CD4-positive, alpha-beta T cell (primary cell): ENCODE data around the gene UBE2E1. TPM values are rescaled to one million over a fixed set of nuclear protein-coding genes. Genes with fewer than 3 reads are reported as not detected.

ENCODE experiments used
- ATAC-seq: fragments of 200-7000 bp; cut with Tn5 transposase; one replicate; pipeline ENCODE4 v1.10.0; 2022; ENCODE audit warnings: mild to moderate bottlenecking; ENCODE audit not compliant: poor library complexity
- CTCF ChIA-PET: fragments of 350-600 bp; sonication (Branson Sonifier 250); formaldehyde crosslinking; loops from one replicate; lab custom pipeline; 2021; ENCODE audit warnings: antibody characterized with exemption, inconsistent platforms; lab: Charles Lee
- POLR2A ChIA-PET: fragments of 350-600 bp; sonication (Branson Sonifier 250); formaldehyde crosslinking; loops from one replicate; lab custom pipeline; 2021; ENCODE audit warnings: antibody characterized with exemption, inconsistent platforms; lab: Charles Lee
- DNase-seq, 14 experiments: peaks; one replicate each; pipeline ENCODE4 v3.0.0-alpha.2; 2013 to 2020; ENCODE audit warnings: mixed read lengths in 2 of 14
- H3K27ac ChIP-seq, 2 donors: one replicate each; pipeline versions ENCODE4 v1.5.1 to v1.7.0; 2013; ENCODE audit warnings: low read length in 2 of 2, low read depth in 1 of 2, mild to moderate bottlenecking in 1 of 2
- H3K27me3 ChIP-seq, 2 experiments: 1 replicate in 1 of 2; 2 replicates in 1 of 2; pipeline versions ENCODE4 v1.6.1 to v1.7.0; 2013; ENCODE audit warnings: low read length in 2 of 2, control low read depth in 1 of 2, mild to moderate bottlenecking in 1 of 2, moderate library complexity in 1 of 2; ENCODE audit not compliant: insufficient read depth in 2 of 2, control insufficient read depth in 1 of 2
- H3K36me3 ChIP-seq: one replicate; pipeline ENCODE4 v1.6.1; 2013; ENCODE audit warnings: low read length, control low read depth; ENCODE audit not compliant: insufficient read depth
- H3K4me1 ChIP-seq: one replicate; pipeline ENCODE4 v1.6.1; 2013; ENCODE audit warnings: low read length, control low read depth; ENCODE audit not compliant: insufficient read depth
- H3K4me3 ChIP-seq: one replicate; pipeline ENCODE4 v1.5.1; 2013; ENCODE audit warnings: mild to moderate bottlenecking, low read length, moderate library complexity
- H3K9me3 ChIP-seq, 2 experiments: 1 replicate in 1 of 2; 2 replicates in 1 of 2; pipeline versions ENCODE4 v1.6.1 to v1.7.0; 2013; ENCODE audit warnings: low read length in 2 of 2, mild to moderate bottlenecking in 2 of 2, control low read depth in 1 of 2, moderate library complexity in 1 of 2; ENCODE audit not compliant: control insufficient read depth in 1 of 2, insufficient read depth in 1 of 2
- H3K27ac Mint-ChIP-seq: one replicate; pipeline ENCODE4 v1.8.0; 2020; ENCODE audit warnings: mixed read lengths
- H3K27me3 Mint-ChIP-seq: one replicate; pipeline ENCODE4 v1.8.0; 2021; ENCODE audit warnings: mixed read lengths
- H3K36me3 Mint-ChIP-seq: one replicate; pipeline ENCODE4 v1.8.0; 2021; ENCODE audit warnings: low read depth, mixed read lengths
- H3K4me1 Mint-ChIP-seq: one replicate; pipeline ENCODE4 v1.8.0; 2021; ENCODE audit warnings: low read depth, mixed read lengths
- H3K4me3 Mint-ChIP-seq: one replicate; pipeline ENCODE4 v1.8.0; 2020; ENCODE audit warnings: mild to moderate bottlenecking, mixed read lengths
- H3K9me3 Mint-ChIP-seq: one replicate; pipeline ENCODE4 v1.8.0; 2020; ENCODE audit warnings: mixed read lengths
- CTCF ChIP-seq: fragments of 200-600 bp; IDR thresholded peaks from one replicate; pipeline ENCODE4 v1.8.0; 2022; ENCODE audit warnings: antibody characterized with exemption, mild to moderate bottlenecking
- intact Hi-C, 2 experiments: fragments of 100-400 bp; cut with DNase I in 1 of 2; cut with micrococcal nuclease in 1 of 2; formaldehyde crosslinking; loops; one replicate each; pipeline versions ENCODE4 v1.15.1 to v1.9.0; 2023 to 2025; cut with DNase I, micrococcal nuclease
- total RNA-seq, 174 experiments: library from RNA in 2 of 174; stranded (reverse) in 2 of 174; gene quantifications; one replicate each; pipeline ENCODE4 v1.2.3 and lab custom pipeline; 2021 to 2026

Gene UBE2E1
- total RNA-seq, 2 experiments from 2014 or later: 49.8 to 52.2 TPM

GRCh38 chr3:23810343-23811184 lies 4.8 kb downstream of the UBE2E1 start:
- no peak for TF ChIP-seq CTCF
- Histone ChIP-seq H3K4me1 (peaks cover 37% of the 10 kb centered on the region), H3K4me3 (peak overlapping the region; percentile 81), H3K9me3 (no peaks in the 10 kb centered on the region), H3K27me3 (no peaks in the 10 kb centered on the region), H3K27ac (peak overlapping the region; percentile 56 to 62), H3K36me3 (no peaks in the 10 kb centered on the region)
- intact Hi-C loops: no loop called here
- peaks cover 47% of the 10 kb centered on the region for H3K36me3 Mint-ChIP-seq
- peak; percentile 19 for ATAC-seq
- H3K27me3 Mint-ChIP-seq: no peaks in the 10 kb centered on the region
- H3K9me3 Mint-ChIP-seq: no peaks in the 10 kb centered on the region
- H3K4me3 Mint-ChIP-seq: peak overlapping the region; percentile 98
- H3K27ac Mint-ChIP-seq: peak overlapping the region; percentile 88
- H3K4me1 Mint-ChIP-seq: peaks cover 72% of the 10 kb centered on the region
- ChIA-PET CTCF (no interaction called here), POLR2A (interaction anchor here (1.1 to 7.4 kb wide), 5 partner anchors 10 to 136 kb away, joined by 3 to 63 read pairs (median 4); partner anchors contain the start of genes NKIRAS1, NR1D2 and RPL15)
- DNase-seq: peak in 13 of 14 experiments; percentile 2 to 60 (median 20)

- peak overlapping the region; percentile 98 for H3K4me3 Mint-ChIP-seq
- Histone ChIP-seq H3K36me3 (no peaks in the 10 kb centered on the region), H3K4me1 (peaks cover 37% of the 10 kb centered on the region), H3K9me3 (no peaks in the 10 kb centered on the region), H3K27ac (no peak overlapping the region), H3K4me3 (peak overlapping the region; percentile 81), H3K27me3 (no peaks in the 10 kb centered on the region)
- no peak for TF ChIP-seq CTCF
- CTCF ChIA-PET: no interaction called here
- H3K4me1 Mint-ChIP-seq: peaks cover 73% of the 10 kb centered on the region
- H3K36me3 Mint-ChIP-seq: peaks cover 44% of the 10 kb centered on the region
- intact Hi-C loops: no loop called here
- POLR2A ChIA-PET: interaction anchor here (1.2 to 7.4 kb wide), 3 partner anchors 9 to 135 kb away, joined by 3 to 63 read pairs (median 3); partner anchors contain the start of genes NKIRAS1 and RPL15
- ATAC-seq (no peak), DNase-seq (no peak)
- H3K27me3 Mint-ChIP-seq: no peaks in the 10 kb centered on the region
- H3K27ac Mint-ChIP-seq: peak overlapping the region; percentile 88
- no peaks in the 10 kb centered on the region for H3K9me3 Mint-ChIP-seq
These were observed 5.4 kb downstream of the UBE2E1 start for GRCh38 chr3:23811185-23811527.

- CTCF ChIA-PET: no interaction called here
- Mint-ChIP-seq H3K27ac (peak overlapping the region; percentile 88), H3K36me3 (peaks cover 42% of the 10 kb centered on the region), H3K27me3 (no peaks in the 10 kb centered on the region), H3K4me3 (peak overlapping the region; percentile 98), H3K4me1 (peaks cover 79% of the 10 kb centered on the region), H3K9me3 (no peaks in the 10 kb centered on the region)
- Histone ChIP-seq H3K4me3 (no peak overlapping the region), H3K36me3 (no peaks in the 10 kb centered on the region), H3K9me3 (no peaks in the 10 kb centered on the region), H3K27me3 (no peaks in the 10 kb centered on the region), H3K4me1 (peaks cover 35% of the 10 kb centered on the region), H3K27ac (no peak overlapping the region)
- POLR2A ChIA-PET: interaction anchor here (0.8 to 7.4 kb wide), 3 partner anchors 8 to 113 kb away, joined by 3 to 63 read pairs (median 3); partner anchors contain the start of genes NKIRAS1 and RPL15
- ATAC-seq: no peak
- DNase-seq: no peak
- intact Hi-C loops: no loop called here
- TF ChIP-seq CTCF: no peak
These were observed 6.2 kb downstream of the UBE2E1 start for GRCh38 chr3:23811919-23812318.
